HG03439 (cell line): ENCODE results near the gene SORCS1.

Source experiments
- ATAC-seq: cut with Tn5 transposase; IDR thresholded peaks from one replicate; pipeline ENCODE4 v1.9.1; 2021; ENCODE audit warnings: mild to moderate bottlenecking, moderate library complexity; ENCODE audit not compliant: unreplicated experiment

Gene SORCS1

GRCh38 chr10:106557951-106558733 lies 606.4 kb downstream of the SORCS1 start:
- no peak for ATAC-seq

DNA sequence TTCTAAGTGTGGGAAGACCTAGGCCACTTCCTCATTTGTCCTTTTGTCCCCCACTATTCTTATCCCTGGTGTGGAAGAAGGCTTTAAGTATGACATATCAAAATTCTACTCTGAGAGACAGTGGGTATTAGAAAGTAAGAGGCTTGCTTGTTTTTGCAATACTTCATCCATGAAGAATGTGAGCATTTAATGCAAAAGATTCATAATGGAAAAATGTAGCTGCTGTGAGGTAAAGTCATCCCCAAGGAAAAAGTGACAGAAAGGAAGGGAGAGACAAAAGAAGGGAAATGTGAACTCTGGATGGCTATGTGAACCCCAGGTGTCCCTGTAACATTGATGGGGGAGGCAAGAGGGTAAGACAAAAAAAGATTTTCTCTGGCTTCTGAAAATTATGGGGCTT lies 607.5 kb downstream of the SORCS1 start:
- no peak for ATAC-seq

DNA sequence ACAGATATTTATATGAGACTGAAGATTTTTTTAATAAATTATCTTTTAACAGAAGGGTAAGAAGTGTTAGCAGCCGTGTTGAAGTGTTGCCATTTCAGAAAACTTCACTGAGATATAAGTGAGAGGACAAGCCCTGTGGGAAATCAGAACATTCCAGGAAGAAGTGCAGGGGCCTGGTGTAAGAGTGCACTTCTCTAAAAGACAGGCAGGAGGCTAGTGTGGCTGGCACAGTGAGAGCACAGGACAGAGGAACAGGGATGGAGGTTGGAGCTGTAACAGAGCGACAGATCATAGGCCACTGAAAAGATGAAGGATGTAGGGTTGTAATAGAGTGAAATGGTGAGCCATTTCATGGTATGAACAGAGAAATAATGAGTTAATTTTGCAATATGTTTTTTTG lies 608.9 kb downstream of the SORCS1 start:
- no peak for ATAC-seq

DNA sequence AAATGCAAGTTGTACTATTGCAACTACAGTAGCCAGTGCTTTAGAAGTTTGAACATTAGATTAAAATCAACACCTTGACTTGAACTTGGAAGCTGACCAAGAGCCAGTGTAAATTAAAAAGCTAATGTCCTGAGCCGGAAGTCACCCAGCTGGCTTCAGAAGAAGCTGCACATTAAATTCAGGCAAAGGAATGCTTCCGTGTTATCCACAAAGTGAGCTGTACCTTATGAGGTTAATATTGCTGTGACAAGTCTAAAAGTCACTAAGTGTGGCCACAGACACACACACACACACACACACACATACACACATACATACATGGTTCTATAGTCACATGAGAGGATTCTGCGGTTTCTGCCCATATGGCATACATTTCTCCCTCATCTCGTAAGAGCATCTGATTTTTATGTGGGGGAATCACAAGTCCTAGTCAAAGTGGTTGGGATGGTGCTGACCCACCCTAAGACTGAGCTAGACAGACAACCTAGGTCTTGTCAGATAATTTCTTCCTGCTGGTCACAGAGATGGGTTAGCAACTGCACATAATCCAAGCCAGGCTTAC lies 612.9 kb downstream of the SORCS1 start:
- ATAC-seq: no peak

GRCh38 chr10:106548832-106549231 lies 615.7 kb downstream of the SORCS1 start:
- no peak for ATAC-seq

DNA sequence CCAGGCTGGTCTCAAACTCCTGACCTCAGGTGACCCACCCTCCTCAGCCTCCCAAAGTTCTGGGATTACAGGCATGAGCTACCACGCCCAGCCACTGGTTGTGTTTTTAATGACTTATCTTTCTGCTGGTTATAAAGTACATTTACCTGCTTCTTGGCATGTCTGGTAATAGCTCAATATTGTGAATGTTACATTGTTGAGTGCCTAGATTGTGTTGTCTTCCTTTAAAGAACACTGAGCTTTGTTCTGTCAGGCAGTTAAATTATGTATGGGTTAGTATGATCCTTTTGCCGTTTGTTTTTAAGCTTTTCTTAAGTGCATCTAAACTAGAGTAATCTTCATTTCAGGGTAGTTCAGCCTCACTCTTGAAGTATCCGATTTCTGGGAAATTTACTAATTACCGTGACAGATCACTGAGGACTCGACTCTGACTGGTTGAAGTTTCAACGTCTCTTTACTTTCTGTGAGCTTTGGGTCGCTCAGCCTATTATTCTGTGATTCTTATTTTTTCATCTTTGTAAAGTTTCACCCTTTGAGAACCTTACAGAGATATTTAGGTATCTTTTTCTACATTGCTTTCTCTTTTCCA lies 617.4 kb downstream of the SORCS1 start:
- ATAC-seq: no peak

GRCh38 chr10:106542461-106542860 lies 622.0 kb downstream of the SORCS1 start:
- no peak for ATAC-seq

DNA sequence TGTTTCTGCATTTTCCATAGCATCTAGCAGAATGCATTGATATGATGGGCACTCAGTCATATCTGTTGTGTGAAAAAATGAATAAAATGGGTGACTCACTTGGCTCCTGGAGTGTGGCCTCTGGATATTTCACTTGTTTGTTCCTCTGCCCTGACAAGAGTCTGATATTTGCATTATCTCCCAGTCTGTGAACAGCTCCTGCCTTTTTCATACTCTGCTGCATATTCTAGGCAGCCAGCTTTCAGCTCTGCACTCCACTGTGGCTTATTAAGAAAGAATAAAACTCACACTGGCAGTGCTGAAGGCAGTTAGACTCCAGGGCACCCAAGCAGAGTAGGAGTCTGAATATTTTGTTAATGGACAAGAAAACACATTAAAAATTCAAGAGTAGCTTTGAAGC lies 623.9 kb downstream of the SORCS1 start:
- no peak for ATAC-seq

- ATAC-seq: no peak
Measured at GRCh38 chr10:106537866-106538265, 626.6 kb downstream of the SORCS1 start.

DNA sequence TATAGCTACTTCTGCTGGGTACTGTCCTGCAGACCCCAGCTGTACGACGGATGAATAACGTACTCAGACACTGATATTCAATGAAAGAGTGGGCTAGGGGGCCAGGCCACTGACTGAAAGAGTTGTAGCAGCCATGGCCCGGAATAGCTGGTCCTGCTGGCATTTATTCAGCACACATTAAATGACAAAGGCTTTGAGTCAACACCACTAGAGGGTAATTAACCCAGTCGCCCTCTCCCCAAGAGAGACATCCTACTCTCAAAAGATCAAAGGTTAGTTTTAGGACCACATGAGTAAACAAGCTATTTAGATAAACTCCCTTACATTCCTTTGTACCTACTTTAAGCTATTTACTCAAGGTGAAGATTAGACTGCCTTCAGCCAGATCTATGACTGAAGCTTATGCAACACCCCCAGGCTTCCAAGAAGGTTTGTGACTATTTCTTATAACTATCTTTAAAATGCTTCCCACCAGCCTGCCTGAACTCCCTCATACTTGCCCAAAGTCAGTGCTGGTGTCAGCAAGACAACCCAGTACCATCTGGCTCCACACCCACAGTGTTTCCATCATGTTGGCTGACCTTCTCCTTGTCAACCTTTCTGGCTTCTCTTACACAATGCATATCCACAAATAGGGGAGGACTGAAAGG lies 629.1 kb downstream of the SORCS1 start:
- ATAC-seq: no peak

GRCh38 chr10:106534441-106534840 lies 630.1 kb downstream of the SORCS1 start:
- no peak for ATAC-seq

- no peak for ATAC-seq
Measured at GRCh38 chr10:106528702-106529101, 635.8 kb downstream of the SORCS1 start.

- no peak for ATAC-seq
Measured at GRCh38 chr10:106525835-106526234, 638.7 kb downstream of the SORCS1 start.
